Midbrain (tissue), 1 donor: ENCODE measurements around the gene ELF5.

Experiments
- DNase-seq: peaks from one replicate; lab custom pipeline; 2025; lab: John Stamatoyannopoulos, UW

The ELF5 gene

GRCh38 chr11:34492806-34493414 is 20.7 kb downstream of the ELF5 start:
- DNase-seq, result peak; percentile 61

GRCh38 chr11:34490304-34490703 is 23.3 kb downstream of the ELF5 start:
- no peak for DNase-seq

- no peak for DNase-seq
Observed at GRCh38 chr11:34488855-34489557, 24.6 kb downstream of the ELF5 start.

- DNase-seq, result no peak
Observed at GRCh38 chr11:34487430-34487829, 26.2 kb downstream of the ELF5 start.

GRCh38 chr11:34483106-34483874 is 30.3 kb downstream of the ELF5 start:
- no peak for DNase-seq

- DNase-seq, result no peak
Observed at GRCh38 chr11:34481307-34481706, 32.3 kb downstream of the ELF5 start.

- no peak for DNase-seq
Observed at GRCh38 chr11:34480314-34480713, 33.3 kb downstream of the ELF5 start.

GRCh38 chr11:34478845-34479663 is 34.5 kb downstream of the ELF5 start:
- no peak for DNase-seq

- DNase-seq, result no peak
Observed at GRCh38 chr11:34476849-34477248, 36.7 kb downstream of the ELF5 start.

- DNase-seq, result no peak
Observed at GRCh38 chr11:34475656-34476055, 37.9 kb downstream of the ELF5 start.

GRCh38 chr11:34473603-34474169 is 39.9 kb downstream of the ELF5 start:
- DNase-seq, result no peak

GRCh38 chr11:34468209-34468841 is 45.3 kb downstream of the ELF5 start:
- DNase-seq, result no peak

- DNase-seq, result no peak
Observed at GRCh38 chr11:34466802-34467488, 46.6 kb downstream of the ELF5 start.

- DNase-seq, result no peak
Observed at GRCh38 chr11:34464591-34465051, 49.0 kb downstream of the ELF5 start.

- no peak for DNase-seq
Observed at GRCh38 chr11:34461215-34461614, 52.4 kb downstream of the ELF5 start.

GRCh38 chr11:34460278-34460677 is 53.3 kb downstream of the ELF5 start:
- no peak for DNase-seq

- DNase-seq, result no peak
Observed at GRCh38 chr11:34459507-34460162, 54.0 kb downstream of the ELF5 start.

- DNase-seq, result no peak
Observed at GRCh38 chr11:34458525-34458924, 55.1 kb downstream of the ELF5 start.

GRCh38 chr11:34457607-34458006 is 56.0 kb downstream of the ELF5 start:
- DNase-seq, result no peak
